Liver (tissue), 9 donors: ENCODE results near the gene HOXD4. TPM values are rescaled to one million over a fixed set of nuclear protein-coding genes. Genes with fewer than 3 reads are reported as not detected.

Source experiments
- DNase-seq: peaks from one replicate; pipeline ENCODE4 v3.0.0-alpha.2; 2017; ENCODE audit warnings: low spot score
- H3K27ac ChIP-seq, 2 donors: one replicate each; pipeline ENCODE4 v1.7.0; 2013; ENCODE audit warnings: inconsistent platforms in 2 of 2, low read length in 2 of 2, control low read depth in 1 of 2, low read depth in 1 of 2, mild to moderate bottlenecking in 1 of 2
- H3K27me3 ChIP-seq, 4 donors: one replicate each; pipeline versions ENCODE4 v1.6.1 to v1.7.0; 2013; ENCODE audit warnings: low read length in 3 of 4, inconsistent platforms in 1 of 4, mild to moderate bottlenecking in 1 of 4, moderate library complexity in 1 of 4; ENCODE audit not compliant: control insufficient read depth in 4 of 4, insufficient read depth in 4 of 4
- H3K36me3 ChIP-seq, 4 donors: one replicate each; pipeline versions ENCODE4 v1.6.1 to v1.7.0; 2013; ENCODE audit warnings: low read length in 3 of 4, mild to moderate bottlenecking in 3 of 4, low read depth in 1 of 4, moderate library complexity in 1 of 4; ENCODE audit not compliant: control insufficient read depth in 4 of 4, insufficient read depth in 3 of 4
- H3K4me1 ChIP-seq, 4 donors: one replicate each; pipeline versions ENCODE4 v1.6.1 to v1.7.0; 2013; ENCODE audit warnings: low read length in 3 of 4, mild to moderate bottlenecking in 3 of 4, moderate library complexity in 1 of 4; ENCODE audit not compliant: control insufficient read depth in 4 of 4, insufficient read depth in 4 of 4
- H3K4me3 ChIP-seq, 3 donors: one replicate each; pipeline versions ENCODE4 v1.6.1 to v1.7.0; 2013; ENCODE audit warnings: low read length in 3 of 3, control low read depth in 1 of 3, low read depth in 1 of 3, mild to moderate bottlenecking in 1 of 3
- H3K9ac ChIP-seq, 2 donors: one replicate each; pipeline ENCODE4 v1.7.0; 2013; ENCODE audit warnings: low read length in 2 of 2, mild to moderate bottlenecking in 2 of 2, moderate library complexity in 2 of 2, control low read depth in 1 of 2, low read depth in 1 of 2
- H3K9me3 ChIP-seq, 4 donors: one replicate each; pipeline versions ENCODE4 v1.6.1 to v1.7.0; 2013; ENCODE audit warnings: low read length in 3 of 4; ENCODE audit not compliant: control insufficient read depth in 4 of 4
- ATF3 ChIP-seq: IDR thresholded peaks from 2 replicates; pipeline ENCODE4 v1.6.1; 2016; ENCODE audit warnings: antibody characterized with exemption
- EGR1 ChIP-seq, 2 donors: IDR thresholded peaks; 2 replicates each; pipeline ENCODE4 v1.6.1; 2016 to 2018; ENCODE audit warnings: antibody characterized with exemption in 2 of 2, low read depth in 2 of 2
- FOXA1 ChIP-seq: IDR thresholded peaks from 2 replicates; pipeline ENCODE4 v1.6.1; 2016; ENCODE audit warnings: antibody characterized with exemption
- GABPA ChIP-seq, 2 donors: IDR thresholded peaks in 1 of 2; conservative IDR thresholded peaks in 1 of 2; 2 replicates each; pipeline ENCODE4 v1.6.1; 2016; ENCODE audit warnings: antibody characterized with exemption in 2 of 2, mild to moderate bottlenecking in 1 of 2, moderate library complexity in 1 of 2
- HNF4A ChIP-seq, 2 donors: conservative IDR thresholded peaks; 2 replicates each; pipeline ENCODE4 v1.6.1; 2016; ENCODE audit warnings: antibody characterized with exemption in 2 of 2, mild to moderate bottlenecking in 2 of 2
- HNF4G ChIP-seq: IDR thresholded peaks from 2 replicates; pipeline ENCODE4 v1.6.1; 2016; ENCODE audit warnings: antibody characterized with exemption
- JUND ChIP-seq, 2 donors: IDR thresholded peaks; 2 replicates each; pipeline ENCODE4 v1.6.1; 2016; ENCODE audit warnings: antibody characterized with exemption in 2 of 2
- MAX ChIP-seq: IDR thresholded peaks from 2 replicates; pipeline ENCODE4 v1.6.1; 2016; ENCODE audit warnings: antibody characterized with exemption
- NR2F2 ChIP-seq: IDR thresholded peaks from 2 replicates; pipeline ENCODE4 v1.6.1; 2016; ENCODE audit warnings: antibody characterized with exemption
- RAD21 ChIP-seq, 2 donors: IDR thresholded peaks; 2 replicates each; pipeline ENCODE4 v1.6.1; 2016; ENCODE audit warnings: antibody characterized with exemption in 2 of 2, mild to moderate bottlenecking in 2 of 2
- REST ChIP-seq: IDR thresholded peaks from 2 replicates; pipeline ENCODE4 v1.6.1; 2016; ENCODE audit warnings: antibody characterized with exemption, mild to moderate bottlenecking
- RXRA ChIP-seq, 2 donors: IDR thresholded peaks; 2 replicates each; pipeline ENCODE4 v1.6.1; 2017 to 2018; ENCODE audit warnings: antibody characterized with exemption in 2 of 2, mild to moderate bottlenecking in 1 of 2
- SP1 ChIP-seq: IDR thresholded peaks from 2 replicates; pipeline ENCODE4 v1.6.1; 2018; ENCODE audit warnings: antibody characterized with exemption, mild to moderate bottlenecking
- TAF1 ChIP-seq: conservative IDR thresholded peaks from 2 replicates; pipeline ENCODE4 v1.6.1; 2016; ENCODE audit warnings: antibody characterized with exemption, mild to moderate bottlenecking
- YY1 ChIP-seq: IDR thresholded peaks from 2 replicates; pipeline ENCODE4 v1.6.1; 2016; ENCODE audit warnings: antibody characterized with exemption, mild to moderate bottlenecking
- ZBTB33 ChIP-seq: IDR thresholded peaks from 2 replicates; pipeline ENCODE4 v1.6.1; 2016; ENCODE audit warnings: antibody characterized with exemption
- WGBS: extraction: QIAGEN DNeasy Blood & Tissue Kit; methylation state at CpG from one replicate; pipeline ENCODE4 v1.1.7; 2013; 5-methylcytosine and 5-hydroxymethylcytosine counted together
- polyA plus RNA-seq, 2 donors: library from polyadenylated mRNA; stranded (reverse) in 1 of 2; unstranded in 1 of 2; fragments of 200-250 nt in 1 of 2; fragments of >200 nt in 1 of 2; fragmentation: Nextera tagmentation in 1 of 2; extraction: Ambion mirVana in 1 of 2; gene quantifications; one replicate each; pipeline versions ENCODE4 v1.2.1 to v1.2.3, GENCODE V29; 2013 to 2015
- total RNA-seq, 2 donors: library from RNA; depleted of rRNA; stranded (reverse); fragments of >200 nt; gene quantifications; one replicate each; pipeline ENCODE4 v1.2.3, GENCODE V29; 2014
- donor health status: healthy.
- donor health status: healthy.
- donor health status: healthy.
- donor health status: healthy.
- donor health status: healthy.

HOXD4 gene
- total and polyA plus RNA-seq, 4 donors, result not detected

- no peak for TF ChIP-seq REST
- TF ChIP-seq YY1, result no peak
- TF ChIP-seq ATF3, result no peak
- TF ChIP-seq EGR1 (IDR thresholded peaks at IDR 0.05; ENCODE audit: low read depth in 2 of 2), result no peak
- no peak for TF ChIP-seq FOXA1
- TF ChIP-seq RXRA (IDR thresholded peaks at IDR 0.05), result no peak
- no peak for TF ChIP-seq GABPA (IDR thresholded peaks at IDR 0.05 in 1 of 2, conservative IDR thresholded peaks at IDR 0.05 in 1 of 2)
- TF ChIP-seq ZBTB33, result no peak
- no peak for TF ChIP-seq SP1
- no peak for TF ChIP-seq RAD21 (IDR thresholded peaks at IDR 0.05)
- TF ChIP-seq NR2F2, result no peak
- no peak for TF ChIP-seq HNF4G
- Histone ChIP-seq H3K27me3 (peaks cover 16 to 49% (median 45%) of the 10 kb centered on the region in 4 donors), H3K4me1 (peaks cover 0 to 3% (median 0%) of the 10 kb centered on the region in 4 donors), H3K9me3 (peaks cover 0 to 5% (median under 1%) of the 10 kb centered on the region in 4 donors), H3K27ac (no peak within 1 kb of the TSS), H3K36me3 (no peaks in the 10 kb centered on the region), H3K4me3 (no peak within 1 kb of the TSS), H3K9ac (no peak within 1 kb of the TSS)
- DNase-seq, result no peak
- 5% methylated on average over 66 of the region's 66 CpGs for WGBS
These were observed 35.2 kb upstream of the HOXD4 start, which contains the start of gene HOXD10 for GRCh38 chr2:176115883-176116813. TSS of gene HOXD10 (plus strand) at chr2:176116778. CDS start at chr2:176116834, 56 bp downstream.

- H3K9me3 ChIP-seq, result peaks cover 0 to 5% (median under 1%) of the 10 kb centered on the region in 4 donors
- H3K4me3 ChIP-seq, result no peak overlapping the region
- 20% methylated on average over 40 of the region's 40 CpGs for WGBS
- peaks cover 0 to 3% (median under 1%) of the 10 kb centered on the region in 4 donors for H3K4me1 ChIP-seq
- no peak overlapping the region for H3K27ac ChIP-seq
- H3K9ac ChIP-seq, result no peak overlapping the region
- DNase-seq, result no peak
- peaks cover 19 to 53% (median 38%) of the 10 kb centered on the region in 4 donors for H3K27me3 ChIP-seq
- no peaks in the 10 kb centered on the region for H3K36me3 ChIP-seq
- TF ChIP-seq HNF4A (conservative IDR thresholded peaks at IDR 0.05) (no peak), ATF3 (no peak), EGR1 (IDR thresholded peaks at IDR 0.05; ENCODE audit: low read depth in 2 of 2) (no peak), TAF1 (no peak), ZBTB33 (no peak), NR2F2 (no peak), RXRA (IDR thresholded peaks at IDR 0.05) (no peak), GABPA (IDR thresholded peaks at IDR 0.05 in 1 of 2, conservative IDR thresholded peaks at IDR 0.05 in 1 of 2) (no peak), SP1 (no peak), JUND (IDR thresholded peaks at IDR 0.05) (no peak), FOXA1 (no peak), REST (no peak), MAX (no peak)
These were observed 34.1 kb upstream of the HOXD4 start for GRCh38 chr2:176117162-176117822.
